C4-2B (cell line): ENCODE results near the gene H2BW2.

ENCODE experiments used
- CTCF ChIP-seq: fragments of 450-650 bp; conservative IDR thresholded peaks from 2 replicates; pipeline ENCODE4 v1.5.1; 2017; ENCODE audit warnings: mild to moderate bottlenecking
- ZFX ChIP-seq: fragments of 450-650 bp; IDR thresholded peaks from 2 replicates; pipeline ENCODE4 v1.6.1; 2017

GRCh38 chrX:104008831-104009230 lies 30.9 kb upstream of the H2BW2 start:
- TF ChIP-seq CTCF (no peak), ZFX (no peak)
